ENCODE measurements around the gene CORO2B.

- no peak for TF ChIP-seq POLR2A (IDR thresholded peaks at IDR 0.05)
- TF ChIP-seq, protein P1, sequence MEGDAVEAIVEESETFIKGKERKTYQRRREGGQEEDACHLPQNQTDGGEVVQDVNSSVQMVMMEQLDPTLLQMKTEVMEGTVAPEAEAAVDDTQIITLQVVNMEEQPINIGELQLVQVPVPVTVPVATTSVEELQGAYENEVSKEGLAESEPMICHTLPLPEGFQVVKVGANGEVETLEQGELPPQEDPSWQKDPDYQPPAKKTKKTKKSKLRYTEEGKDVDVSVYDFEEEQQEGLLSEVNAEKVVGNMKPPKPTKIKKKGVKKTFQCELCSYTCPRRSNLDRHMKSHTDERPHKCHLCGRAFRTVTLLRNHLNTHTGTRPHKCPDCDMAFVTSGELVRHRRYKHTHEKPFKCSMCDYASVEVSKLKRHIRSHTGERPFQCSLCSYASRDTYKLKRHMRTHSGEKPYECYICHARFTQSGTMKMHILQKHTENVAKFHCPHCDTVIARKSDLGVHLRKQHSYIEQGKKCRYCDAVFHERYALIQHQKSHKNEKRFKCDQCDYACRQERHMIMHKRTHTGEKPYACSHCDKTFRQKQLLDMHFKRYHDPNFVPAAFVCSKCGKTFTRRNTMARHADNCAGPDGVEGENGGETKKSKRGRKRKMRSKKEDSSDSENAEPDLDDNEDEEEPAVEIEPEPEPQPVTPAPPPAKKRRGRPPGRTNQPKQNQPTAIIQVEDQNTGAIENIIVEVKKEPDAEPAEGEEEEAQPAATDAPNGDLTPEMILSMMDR (IDR thresholded peaks at IDR 0.05): peak in 1 of 6 experiments; percentile 24
- TF ChIP-seq POLR2AphosphoS5 (IDR thresholded peaks at IDR 0.05): no peak
- no peak for TF ChIP-seq EP300 (IDR thresholded peaks at IDR 0.05)
Measured at GRCh38 chr15:68644083-68644904, 65.5 kb downstream of the CORO2B start.
